ENCODE results near the gene KSR1. TPM values are rescaled to one million over a fixed set of nuclear protein-coding genes. Genes with fewer than 3 reads are reported as not detected.

The KSR1 gene
- total and polyA plus RNA-seq, 2 donors (not counting 1 experiment from before 2014, with no cell fraction given), result 5.3 to 10.1 TPM

GRCh38 chr17:27449541-27449940, 6.7 kb upstream of the KSR1 start:
- H4K20me1 ChIP-seq (ENCODE audit: control insufficient read depth, extremely low read depth, insufficient read depth, low read length), result no peaks in the 10 kb centered on the region
- H3K4me2 ChIP-seq (ENCODE audit: extremely low read depth, insufficient read depth, low read length), result no peak overlapping the region
- H3K27me3 ChIP-seq (ENCODE audit: control insufficient read depth, insufficient read depth, low read length), result peaks cover 2% of the 10 kb centered on the region
- H3K9ac ChIP-seq (ENCODE audit: insufficient read depth, low read length), result no peak overlapping the region
- DNase-seq (ENCODE audit: low read depth in 2 of 2), result no peak
- no peak for TF ChIP-seq CTCF (conservative IDR thresholded peaks at IDR 0.05 in 1 of 2, IDR thresholded peaks at IDR 0.05 in 1 of 2; ENCODE audit: low read depth in 1 of 2, low read length in 2 of 2)
- no peak for TF ChIP-seq EZH2 (IDR thresholded peaks at IDR 0.05; ENCODE audit: low read length, missing control alignments)
- H3K4me3 ChIP-seq (replicated peaks in 1 of 4; ENCODE audit: control extremely low read depth in 1 of 4, insufficient read depth in 1 of 4, low read depth in 3 of 4, low read length in 4 of 4), result no peak overlapping the region
- no peak overlapping the region for H3K27ac ChIP-seq (ENCODE audit: insufficient read depth, low read length)
- H3K9me3 ChIP-seq (ENCODE audit: control insufficient read depth, insufficient read depth, low read depth, low read length), result no peaks in the 10 kb centered on the region
- no peaks in the 10 kb centered on the region for H3K79me2 ChIP-seq (ENCODE audit: control insufficient read depth, insufficient read depth, low read length)
- no peak overlapping the region for H2AFZ ChIP-seq (ENCODE audit: low read length)
- H3K4me1 ChIP-seq (ENCODE audit: control insufficient read depth, extremely low read depth, insufficient read depth, low read length), result peaks cover 9% of the 10 kb centered on the region
- H3K36me3 ChIP-seq (ENCODE audit: control insufficient read depth, insufficient read depth, low read length), result no peaks in the 10 kb centered on the region

- DNase-seq (ENCODE audit: low read depth in 2 of 2), result no peak
- peaks cover 9% of the 10 kb centered on the region for H3K4me1 ChIP-seq (ENCODE audit: control insufficient read depth, extremely low read depth, insufficient read depth, low read length)
- no peaks in the 10 kb centered on the region for H4K20me1 ChIP-seq (ENCODE audit: control insufficient read depth, extremely low read depth, insufficient read depth, low read length)
- no peak overlapping the region for H2AFZ ChIP-seq (ENCODE audit: low read length)
- no peaks in the 10 kb centered on the region for H3K79me2 ChIP-seq (ENCODE audit: control insufficient read depth, insufficient read depth, low read length)
- H3K4me2 ChIP-seq (ENCODE audit: extremely low read depth, insufficient read depth, low read length), result no peak overlapping the region
- no peaks in the 10 kb centered on the region for H3K36me3 ChIP-seq (ENCODE audit: control insufficient read depth, insufficient read depth, low read length)
- H3K27ac ChIP-seq (ENCODE audit: insufficient read depth, low read length), result no peak overlapping the region
- no peak for TF ChIP-seq CTCF (conservative IDR thresholded peaks at IDR 0.05 in 1 of 2, IDR thresholded peaks at IDR 0.05 in 1 of 2; ENCODE audit: low read depth in 1 of 2, low read length in 2 of 2)
- TF ChIP-seq EZH2 (IDR thresholded peaks at IDR 0.05; ENCODE audit: low read length, missing control alignments), result no peak
- H3K9me3 ChIP-seq (ENCODE audit: control insufficient read depth, insufficient read depth, low read depth, low read length), result no peaks in the 10 kb centered on the region
- H3K4me3 ChIP-seq (replicated peaks in 1 of 4; ENCODE audit: control extremely low read depth in 1 of 4, insufficient read depth in 1 of 4, low read depth in 3 of 4, low read length in 4 of 4), result no peak overlapping the region
- no peak overlapping the region for H3K9ac ChIP-seq (ENCODE audit: insufficient read depth, low read length)
- H3K27me3 ChIP-seq (ENCODE audit: control insufficient read depth, insufficient read depth, low read length), result peaks cover 6% of the 10 kb centered on the region
These were observed 6.3 kb upstream of the KSR1 start for GRCh38 chr17:27449988-27450387.

GRCh38 chr17:27450416-27450815, 5.8 kb upstream of the KSR1 start:
- no peaks in the 10 kb centered on the region for H3K36me3 ChIP-seq (ENCODE audit: control insufficient read depth, insufficient read depth, low read length)
- H2AFZ ChIP-seq (ENCODE audit: low read length), result no peak overlapping the region

More at GRCh38 chr17:27450416-27450815, 5.8 kb upstream of the KSR1 start:
- Histone ChIP-seq H4K20me1 (ENCODE audit: control insufficient read depth, extremely low read depth, insufficient read depth, low read length) (no peaks in the 10 kb centered on the region), H3K4me2 (ENCODE audit: extremely low read depth, insufficient read depth, low read length) (no peak overlapping the region), H3K27ac (ENCODE audit: insufficient read depth, low read length) (no peak overlapping the region), H3K79me2 (ENCODE audit: control insufficient read depth, insufficient read depth, low read length) (no peaks in the 10 kb centered on the region), H3K27me3 (ENCODE audit: control insufficient read depth, insufficient read depth, low read length) (peaks cover 7% of the 10 kb centered on the region), H3K9me3 (ENCODE audit: control insufficient read depth, insufficient read depth, low read depth, low read length) (no peaks in the 10 kb centered on the region), H3K4me1 (ENCODE audit: control insufficient read depth, extremely low read depth, insufficient read depth, low read length) (peaks cover 9% of the 10 kb centered on the region), H3K9ac (ENCODE audit: insufficient read depth, low read length) (no peak overlapping the region), H3K4me3 (replicated peaks in 1 of 4; ENCODE audit: control extremely low read depth in 1 of 4, insufficient read depth in 1 of 4, low read depth in 3 of 4, low read length in 4 of 4) (no peak overlapping the region)
- DNase-seq (ENCODE audit: low read depth in 2 of 2), result no peak
- no peak for TF ChIP-seq CTCF (conservative IDR thresholded peaks at IDR 0.05 in 1 of 2, IDR thresholded peaks at IDR 0.05 in 1 of 2; ENCODE audit: low read depth in 1 of 2, low read length in 2 of 2)
- no peak for TF ChIP-seq EZH2 (IDR thresholded peaks at IDR 0.05; ENCODE audit: low read length, missing control alignments)
